A549 (cell line): ENCODE results near the gene ARHGAP10.

ENCODE experiments used
- EP300 ChIP-seq, 2 experiments: fragments of >200 bp; sonication (Bioruptor Twin); formaldehyde crosslinking; IDR thresholded peaks; 2 replicates in 1 of 2; 3 replicates in 1 of 2; pipeline ENCODE4 v1.6.1; 2016 to 2017
- MYC ChIP-seq: IDR thresholded peaks from 2 replicates; pipeline ENCODE4 v1.6.1; 2012; ENCODE audit warnings: mild to moderate bottlenecking, inconsistent platforms, low read length, improper control_type of control experiment, borderline replicate concordance
- PHF8 ChIP-seq: fragments of 200-600 bp; sonication (generic); IDR thresholded peaks from 2 replicates; pipeline ENCODE4 v1.6.1; 2016; ENCODE audit warnings: low read depth, mild to moderate bottlenecking, antibody characterized with exemption, moderate library complexity, borderline replicate concordance
- POLR2A ChIP-seq: IDR thresholded peaks from 2 replicates; pipeline ENCODE4 v1.6.1; 2012; ENCODE audit warnings: mild to moderate bottlenecking, low read length
- POLR2AphosphoS2 ChIP-seq: conservative IDR thresholded peaks from 2 replicates; pipeline ENCODE4 v1.6.1; 2012; ENCODE audit warnings: low read length, improper control_type of control experiment, inconsistent platforms
- TFCP2L1 ChIP-seq: fragments of 250-450 bp; sonication (Bioruptor Pico); IDR thresholded peaks from 2 replicates; pipeline ENCODE4 v1.5.0; 2021; ENCODE audit warnings: mild to moderate bottlenecking
- ZC3H11A ChIP-seq: fragments of 450-650 bp; IDR thresholded peaks from 2 replicates; pipeline ENCODE4 v1.6.1; 2014; ENCODE audit warnings: antibody characterized with exemption, mild to moderate bottlenecking
- TF ChIP-seq, protein P1 (sequence below): fragments of >200 bp; sonication (Bioruptor Twin); formaldehyde crosslinking; IDR thresholded peaks from 3 replicates; pipeline ENCODE4 v1.5.1; 2016
- TF ChIP-seq, protein P2 (sequence below): fragments of >200 bp; sonication (Bioruptor Twin); formaldehyde crosslinking; IDR thresholded peaks from 3 replicates; pipeline ENCODE4 v1.6.1; 2016

DNA sequence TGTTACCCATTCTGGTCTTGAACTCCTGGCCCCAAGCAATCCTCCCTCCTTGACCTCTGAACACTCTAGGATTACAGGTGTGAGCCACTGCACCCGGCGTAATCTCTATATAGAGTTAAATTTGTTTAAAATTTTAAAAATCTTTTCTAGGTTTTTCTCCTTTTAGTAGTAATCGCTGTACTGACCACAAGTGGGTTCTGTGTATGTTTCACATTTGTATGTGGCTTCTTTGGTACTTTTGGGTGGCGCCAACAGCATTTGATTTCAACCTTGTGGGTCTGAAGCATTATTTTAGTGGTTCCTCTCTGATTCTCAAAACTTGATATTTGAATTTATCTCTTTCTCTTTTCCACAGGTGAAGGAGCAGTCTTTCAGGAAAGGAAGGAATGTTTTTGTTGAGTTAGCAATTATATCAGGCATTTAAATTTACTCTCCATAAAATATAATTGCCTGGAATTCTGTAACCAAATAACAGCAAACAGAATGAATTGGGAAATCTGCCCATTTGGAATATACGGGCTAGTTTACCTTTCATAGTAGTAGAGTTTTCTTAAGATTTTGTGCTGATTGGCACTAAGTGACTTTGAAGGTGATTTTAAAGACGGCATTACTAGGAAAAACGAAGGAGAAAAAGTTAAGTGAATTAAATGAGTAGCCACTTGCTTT is 29.5 kb downstream of the ARHGAP10 start:
- TF ChIP-seq TFCP2L1 (CRISPR knock-in tag) (no peak), ZC3H11A (no peak), POLR2A (no peak), MYC (no peak), EP300 (IDR thresholded peaks at IDR 0.05) (no peak), POLR2AphosphoS2 (no peak), PHF8 (no peak)
- TF ChIP-seq, protein P1, sequence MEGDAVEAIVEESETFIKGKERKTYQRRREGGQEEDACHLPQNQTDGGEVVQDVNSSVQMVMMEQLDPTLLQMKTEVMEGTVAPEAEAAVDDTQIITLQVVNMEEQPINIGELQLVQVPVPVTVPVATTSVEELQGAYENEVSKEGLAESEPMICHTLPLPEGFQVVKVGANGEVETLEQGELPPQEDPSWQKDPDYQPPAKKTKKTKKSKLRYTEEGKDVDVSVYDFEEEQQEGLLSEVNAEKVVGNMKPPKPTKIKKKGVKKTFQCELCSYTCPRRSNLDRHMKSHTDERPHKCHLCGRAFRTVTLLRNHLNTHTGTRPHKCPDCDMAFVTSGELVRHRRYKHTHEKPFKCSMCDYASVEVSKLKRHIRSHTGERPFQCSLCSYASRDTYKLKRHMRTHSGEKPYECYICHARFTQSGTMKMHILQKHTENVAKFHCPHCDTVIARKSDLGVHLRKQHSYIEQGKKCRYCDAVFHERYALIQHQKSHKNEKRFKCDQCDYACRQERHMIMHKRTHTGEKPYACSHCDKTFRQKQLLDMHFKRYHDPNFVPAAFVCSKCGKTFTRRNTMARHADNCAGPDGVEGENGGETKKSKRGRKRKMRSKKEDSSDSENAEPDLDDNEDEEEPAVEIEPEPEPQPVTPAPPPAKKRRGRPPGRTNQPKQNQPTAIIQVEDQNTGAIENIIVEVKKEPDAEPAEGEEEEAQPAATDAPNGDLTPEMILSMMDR = no peak
- TF ChIP-seq, protein P2, sequence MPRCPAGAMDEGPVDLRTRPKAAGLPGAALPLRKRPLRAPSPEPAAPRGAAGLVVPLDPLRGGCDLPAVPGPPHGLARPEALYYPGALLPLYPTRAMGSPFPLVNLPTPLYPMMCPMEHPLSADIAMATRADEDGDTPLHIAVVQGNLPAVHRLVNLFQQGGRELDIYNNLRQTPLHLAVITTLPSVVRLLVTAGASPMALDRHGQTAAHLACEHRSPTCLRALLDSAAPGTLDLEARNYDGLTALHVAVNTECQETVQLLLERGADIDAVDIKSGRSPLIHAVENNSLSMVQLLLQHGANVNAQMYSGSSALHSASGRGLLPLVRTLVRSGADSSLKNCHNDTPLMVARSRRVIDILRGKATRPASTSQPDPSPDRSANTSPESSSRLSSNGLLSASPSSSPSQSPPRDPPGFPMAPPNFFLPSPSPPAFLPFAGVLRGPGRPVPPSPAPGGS = no peak
